Ishikawa (cell line): ENCODE measurements around the gene HNRNPLL.

Source experiments
- CREB1 ChIP-seq: IDR thresholded peaks from 2 replicates; pipeline ENCODE4 v1.6.1; 2012; ENCODE audit warnings: low read depth
- EGR1 ChIP-seq: IDR thresholded peaks from 2 replicates; pipeline ENCODE4 v1.6.1; 2012
- EP300 ChIP-seq: IDR thresholded peaks from 2 replicates; pipeline ENCODE4 v1.6.1; 2012; ENCODE audit warnings: borderline replicate concordance
- FOXM1 ChIP-seq: IDR thresholded peaks from 2 replicates; pipeline ENCODE4 v1.6.1; 2012; ENCODE audit warnings: low read depth, borderline replicate concordance
- NFIC ChIP-seq: IDR thresholded peaks from 2 replicates; pipeline ENCODE4 v1.6.1; 2012
- RAD21 ChIP-seq: IDR thresholded peaks from 2 replicates; pipeline ENCODE4 v1.6.1; 2012; ENCODE audit warnings: low read depth
- TAF1 ChIP-seq: IDR thresholded peaks from 2 replicates; pipeline ENCODE4 v1.6.1; 2012; ENCODE audit warnings: low read depth, mild to moderate bottlenecking
- TCF12 ChIP-seq: IDR thresholded peaks from 2 replicates; pipeline ENCODE4 v1.6.1; 2012; ENCODE audit warnings: low read depth
- TEAD4 ChIP-seq: IDR thresholded peaks from 2 replicates; pipeline ENCODE4 v1.6.1; 2012
- YY1 ChIP-seq: IDR thresholded peaks from 2 replicates; pipeline ENCODE4 v1.6.1; 2012; ENCODE audit warnings: low read depth
- ZBTB7A ChIP-seq: IDR thresholded peaks from 2 replicates; pipeline ENCODE4 v1.6.1; 2012; ENCODE audit warnings: low read depth
- TF ChIP-seq, protein P1 (sequence below): IDR thresholded peaks from 2 replicates; pipeline ENCODE4 v1.6.1; 2012; ENCODE audit warnings: low read depth, mild to moderate bottlenecking
- TF ChIP-seq, protein P2 (sequence below): IDR thresholded peaks from 2 replicates; pipeline ENCODE4 v1.6.1; 2012

DNA sequence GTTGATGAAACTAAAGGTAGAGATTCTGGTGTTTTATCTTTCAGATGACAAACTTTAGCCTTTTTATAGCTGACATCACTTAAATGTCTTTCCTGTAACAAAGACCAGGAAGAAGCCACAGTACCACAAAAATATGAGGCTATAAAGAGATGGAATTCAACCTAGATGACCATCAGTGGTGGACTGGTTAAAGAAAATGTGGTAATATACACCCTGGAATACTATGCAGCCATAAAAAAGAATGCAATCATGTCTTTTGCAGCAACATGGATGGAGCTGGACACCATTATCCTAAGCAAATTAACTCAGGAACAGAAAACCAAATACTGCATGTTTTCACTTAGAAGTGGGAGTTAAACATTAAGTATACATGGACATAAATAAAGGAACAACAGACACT lies 18.3 kb upstream of the HNRNPLL start:
- TF ChIP-seq FOXM1, result no peak
- TF ChIP-seq, protein P1, sequence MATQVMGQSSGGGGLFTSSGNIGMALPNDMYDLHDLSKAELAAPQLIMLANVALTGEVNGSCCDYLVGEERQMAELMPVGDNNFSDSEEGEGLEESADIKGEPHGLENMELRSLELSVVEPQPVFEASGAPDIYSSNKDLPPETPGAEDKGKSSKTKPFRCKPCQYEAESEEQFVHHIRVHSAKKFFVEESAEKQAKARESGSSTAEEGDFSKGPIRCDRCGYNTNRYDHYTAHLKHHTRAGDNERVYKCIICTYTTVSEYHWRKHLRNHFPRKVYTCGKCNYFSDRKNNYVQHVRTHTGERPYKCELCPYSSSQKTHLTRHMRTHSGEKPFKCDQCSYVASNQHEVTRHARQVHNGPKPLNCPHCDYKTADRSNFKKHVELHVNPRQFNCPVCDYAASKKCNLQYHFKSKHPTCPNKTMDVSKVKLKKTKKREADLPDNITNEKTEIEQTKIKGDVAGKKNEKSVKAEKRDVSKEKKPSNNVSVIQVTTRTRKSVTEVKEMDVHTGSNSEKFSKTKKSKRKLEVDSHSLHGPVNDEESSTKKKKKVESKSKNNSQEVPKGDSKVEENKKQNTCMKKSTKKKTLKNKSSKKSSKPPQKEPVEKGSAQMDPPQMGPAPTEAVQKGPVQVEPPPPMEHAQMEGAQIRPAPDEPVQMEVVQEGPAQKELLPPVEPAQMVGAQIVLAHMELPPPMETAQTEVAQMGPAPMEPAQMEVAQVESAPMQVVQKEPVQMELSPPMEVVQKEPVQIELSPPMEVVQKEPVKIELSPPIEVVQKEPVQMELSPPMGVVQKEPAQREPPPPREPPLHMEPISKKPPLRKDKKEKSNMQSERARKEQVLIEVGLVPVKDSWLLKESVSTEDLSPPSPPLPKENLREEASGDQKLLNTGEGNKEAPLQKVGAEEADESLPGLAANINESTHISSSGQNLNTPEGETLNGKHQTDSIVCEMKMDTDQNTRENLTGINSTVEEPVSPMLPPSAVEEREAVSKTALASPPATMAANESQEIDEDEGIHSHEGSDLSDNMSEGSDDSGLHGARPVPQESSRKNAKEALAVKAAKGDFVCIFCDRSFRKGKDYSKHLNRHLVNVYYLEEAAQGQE, result no peak
- TF ChIP-seq ZBTB7A, result no peak
- TF ChIP-seq CREB1, result no peak
- TF ChIP-seq EP300, result no peak
- TF ChIP-seq TAF1, result no peak
- no peak for TF ChIP-seq YY1
- TF ChIP-seq, protein P2, sequence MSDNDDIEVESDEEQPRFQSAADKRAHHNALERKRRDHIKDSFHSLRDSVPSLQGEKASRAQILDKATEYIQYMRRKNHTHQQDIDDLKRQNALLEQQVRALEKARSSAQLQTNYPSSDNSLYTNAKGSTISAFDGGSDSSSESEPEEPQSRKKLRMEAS, result no peak
- no peak for TF ChIP-seq NFIC
- no peak for TF ChIP-seq EGR1
- no peak for TF ChIP-seq TCF12
- TF ChIP-seq RAD21, result no peak
- no peak for TF ChIP-seq TEAD4
